GM23248 (cell line): ENCODE measurements around the gene AKAP6.

Source experiments
- EZH2 ChIP-seq: fragments of 200-600 bp; sonication (generic); IDR thresholded peaks from 2 replicates; pipeline ENCODE4 v1.6.1; 2018; ENCODE audit warnings: antibody characterized with exemption, mild to moderate bottlenecking; ENCODE audit not compliant: insufficient read depth, poor library complexity, severe bottlenecking
- EZH2phosphoT487 ChIP-seq: fragments of 200-600 bp; sonication (generic); IDR thresholded peaks from 2 replicates; pipeline ENCODE4 v1.6.1; 2018; ENCODE audit warnings: antibody characterized with exemption, moderate library complexity, mild to moderate bottlenecking, low read depth; ENCODE audit not compliant: insufficient read depth

- no peak for TF ChIP-seq EZH2
- TF ChIP-seq EZH2phosphoT487 = no peak
Observed at GRCh38 chr14:32679927-32680612, 351.0 kb downstream of the AKAP6 start.
